PFSK-1 (cell line): ENCODE measurements around the gene HOXB2.

Experiments
- FOXP2 ChIP-seq: optimal IDR thresholded peaks from 2 replicates; pipeline ENCODE3; 2011; ENCODE audit warnings: borderline replicate concordance, control low read depth, inconsistent platforms; ENCODE audit not compliant: insufficient read depth; ENCODE audit errors: extremely low read length, extremely low read depth
- POLR2AphosphoS5 ChIP-seq: IDR thresholded peaks from 2 replicates; pipeline ENCODE4 v1.6.1; 2012; ENCODE audit warnings: low read depth, mild to moderate bottlenecking, control low read depth, low read length, moderate library complexity
- SIN3A ChIP-seq: IDR thresholded peaks from 2 replicates; pipeline ENCODE4 v1.6.1; 2012; ENCODE audit warnings: mild to moderate bottlenecking, low read length, moderate library complexity, borderline replicate concordance; ENCODE audit not compliant: insufficient read depth
- TAF1 ChIP-seq: IDR thresholded peaks from 2 replicates; pipeline ENCODE4 v1.6.1; 2012; ENCODE audit warnings: low read length, control low read depth, borderline replicate concordance; ENCODE audit not compliant: insufficient read depth
- TF ChIP-seq, protein P1 (sequence below), 2 experiments: IDR thresholded peaks; 2 replicates each; pipeline versions ENCODE4 v1.6.1 to v1.8.0; 2011 to 2012; ENCODE audit warnings: low read depth in 2 of 2, low read length in 2 of 2, control low read depth in 1 of 2, inconsistent platforms in 1 of 2, mild to moderate bottlenecking in 1 of 2, moderate library complexity in 1 of 2; ENCODE audit not compliant: insufficient read depth in 1 of 2

The HOXB2 gene

GRCh38 chr17:48567646-48568354 lies 22.9 kb upstream of the HOXB2 start:
- TF ChIP-seq FOXP2 = no peak
- TF ChIP-seq TAF1 = no peak
- no peak for TF ChIP-seq SIN3A
- TF ChIP-seq, protein P1, sequence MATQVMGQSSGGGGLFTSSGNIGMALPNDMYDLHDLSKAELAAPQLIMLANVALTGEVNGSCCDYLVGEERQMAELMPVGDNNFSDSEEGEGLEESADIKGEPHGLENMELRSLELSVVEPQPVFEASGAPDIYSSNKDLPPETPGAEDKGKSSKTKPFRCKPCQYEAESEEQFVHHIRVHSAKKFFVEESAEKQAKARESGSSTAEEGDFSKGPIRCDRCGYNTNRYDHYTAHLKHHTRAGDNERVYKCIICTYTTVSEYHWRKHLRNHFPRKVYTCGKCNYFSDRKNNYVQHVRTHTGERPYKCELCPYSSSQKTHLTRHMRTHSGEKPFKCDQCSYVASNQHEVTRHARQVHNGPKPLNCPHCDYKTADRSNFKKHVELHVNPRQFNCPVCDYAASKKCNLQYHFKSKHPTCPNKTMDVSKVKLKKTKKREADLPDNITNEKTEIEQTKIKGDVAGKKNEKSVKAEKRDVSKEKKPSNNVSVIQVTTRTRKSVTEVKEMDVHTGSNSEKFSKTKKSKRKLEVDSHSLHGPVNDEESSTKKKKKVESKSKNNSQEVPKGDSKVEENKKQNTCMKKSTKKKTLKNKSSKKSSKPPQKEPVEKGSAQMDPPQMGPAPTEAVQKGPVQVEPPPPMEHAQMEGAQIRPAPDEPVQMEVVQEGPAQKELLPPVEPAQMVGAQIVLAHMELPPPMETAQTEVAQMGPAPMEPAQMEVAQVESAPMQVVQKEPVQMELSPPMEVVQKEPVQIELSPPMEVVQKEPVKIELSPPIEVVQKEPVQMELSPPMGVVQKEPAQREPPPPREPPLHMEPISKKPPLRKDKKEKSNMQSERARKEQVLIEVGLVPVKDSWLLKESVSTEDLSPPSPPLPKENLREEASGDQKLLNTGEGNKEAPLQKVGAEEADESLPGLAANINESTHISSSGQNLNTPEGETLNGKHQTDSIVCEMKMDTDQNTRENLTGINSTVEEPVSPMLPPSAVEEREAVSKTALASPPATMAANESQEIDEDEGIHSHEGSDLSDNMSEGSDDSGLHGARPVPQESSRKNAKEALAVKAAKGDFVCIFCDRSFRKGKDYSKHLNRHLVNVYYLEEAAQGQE (IDR thresholded peaks at IDR 0.05; ENCODE audit: insufficient read depth in 1 of 2, low read depth in 2 of 2, low read length in 2 of 2) = no peak
- no peak for TF ChIP-seq POLR2AphosphoS5

GRCh38 chr17:48567209-48567608 lies 22.3 kb upstream of the HOXB2 start:
- TF ChIP-seq POLR2AphosphoS5 = no peak
- TF ChIP-seq, protein P1 (IDR thresholded peaks at IDR 0.05; ENCODE audit: insufficient read depth in 1 of 2, low read depth in 2 of 2, low read length in 2 of 2) = no peak
- TF ChIP-seq TAF1 = no peak
- no peak for TF ChIP-seq FOXP2
- TF ChIP-seq SIN3A = no peak

- TF ChIP-seq POLR2AphosphoS5 (no peak), TAF1 (no peak), FOXP2 (no peak), SIN3A (no peak)
- TF ChIP-seq, protein P1 (IDR thresholded peaks at IDR 0.05; ENCODE audit: insufficient read depth in 1 of 2, low read depth in 2 of 2, low read length in 2 of 2) = no peak
Observed at GRCh38 chr17:48566717-48567116, 21.8 kb upstream of the HOXB2 start.

DNA sequence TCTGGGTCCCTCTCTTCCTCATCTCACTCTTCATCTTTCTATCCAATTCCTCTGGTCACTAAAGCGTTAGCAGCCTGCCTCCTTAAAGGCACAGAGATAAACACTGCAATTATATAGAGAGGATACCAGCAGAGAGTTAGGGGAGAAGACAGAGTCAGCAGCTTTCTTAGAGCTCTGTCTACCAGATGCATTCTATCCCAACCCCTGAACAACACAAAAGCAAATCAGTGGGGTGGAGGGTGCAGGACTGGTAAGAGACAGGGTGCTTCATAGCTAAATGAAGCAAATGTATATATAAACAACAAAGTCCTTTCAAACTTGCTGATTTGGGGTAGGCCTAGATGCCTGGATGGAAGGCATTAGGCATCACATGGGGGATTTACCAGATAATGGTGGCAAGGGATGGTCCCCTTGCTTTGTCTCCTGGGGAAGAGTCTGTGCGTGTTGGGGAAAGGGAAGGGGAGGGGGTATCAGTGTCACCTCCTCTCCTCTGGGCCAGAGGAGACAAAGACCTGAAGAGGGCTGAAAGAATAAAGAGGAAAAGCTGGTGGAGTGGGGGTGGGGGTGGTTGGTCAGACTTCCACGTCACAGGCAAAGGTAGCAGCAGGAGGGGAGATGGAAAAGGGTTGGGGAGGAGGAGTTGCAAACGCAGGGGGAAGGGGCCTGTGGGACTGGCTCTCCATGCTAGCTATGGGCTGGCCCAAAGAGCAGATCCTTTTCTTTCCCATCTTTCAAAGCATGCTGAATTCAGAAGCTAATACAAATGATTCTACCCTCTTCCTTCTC lies 21.2 kb upstream of the HOXB2 start:
- no peak for TF ChIP-seq TAF1
- TF ChIP-seq FOXP2 = no peak
- TF ChIP-seq, protein P1 (IDR thresholded peaks at IDR 0.05; ENCODE audit: insufficient read depth in 1 of 2, low read depth in 2 of 2, low read length in 2 of 2) = no peak
- TF ChIP-seq POLR2AphosphoS5 = no peak
- no peak for TF ChIP-seq SIN3A
